SU-DHL-6 (cell line): Measurements from ENCODE around the gene POLD3.

Source experiments
- H2AFZ ChIP-seq: fragments of 200-600 bp; sonication (generic); 2 replicates; pipeline ENCODE4 v1.6.1; 2014; ENCODE audit warnings: low read depth, mild to moderate bottlenecking, moderate library complexity, mixed read lengths, antibody characterized with exemption, low read length; ENCODE audit not compliant: severe bottlenecking
- H3F3A ChIP-seq: fragments of 200-600 bp; shearing (Covaris generic); 2 replicates; pipeline ENCODE4 v1.6.0; 2016; ENCODE audit warnings: antibody characterized with exemption, mild to moderate bottlenecking; ENCODE audit not compliant: insufficient read depth
- H3K27ac ChIP-seq: fragments of 200-600 bp; sonication (generic); 2 replicates; pipeline ENCODE4 v1.5.1; 2016; ENCODE audit warnings: low read depth, mild to moderate bottlenecking, low read length, moderate library complexity, mixed read lengths
- H3K27me3 ChIP-seq: fragments of 200-600 bp; sonication (generic), shearing (Covaris generic); 2 replicates; pipeline ENCODE4 v1.6.0; 2014; ENCODE audit warnings: mild to moderate bottlenecking, low read length
- H3K36me3 ChIP-seq: fragments of 200-600 bp; sonication (generic); 2 replicates; pipeline ENCODE4 v1.6.1; 2014; ENCODE audit warnings: mild to moderate bottlenecking, low read length, mixed read lengths
- H3K4me2 ChIP-seq: fragments of 300-600, 200-600 bp; shearing (Covaris generic), sonication (generic); 2 replicates; pipeline ENCODE4 v1.6.0; 2014; ENCODE audit warnings: low read length, low read depth, mild to moderate bottlenecking; ENCODE audit not compliant: poor library complexity, severe bottlenecking
- H3K4me3 ChIP-seq: fragments of 200-600 bp; sonication (generic); 2 replicates; pipeline ENCODE4 v1.5.1; 2014; ENCODE audit warnings: antibody characterized with exemption, low read length, mild to moderate bottlenecking, mixed read lengths; ENCODE audit not compliant: insufficient read depth, poor library complexity, severe bottlenecking
- H3K79me2 ChIP-seq: fragments of 200-600 bp; sonication (generic); 2 replicates; pipeline ENCODE4 v1.6.1; 2014; ENCODE audit warnings: mild to moderate bottlenecking, low read length, moderate library complexity; ENCODE audit not compliant: insufficient read depth
- H3K9ac ChIP-seq: fragments of 200-600 bp; sonication (generic); 2 replicates; pipeline ENCODE4 v1.7.0; 2014; ENCODE audit warnings: mild to moderate bottlenecking, low read length
- H3K9me2 ChIP-seq: fragments of 200-600 bp; sonication (generic); replicated peaks from 2 replicates; pipeline ENCODE4 v1.6.1; 2014; ENCODE audit warnings: low read length; ENCODE audit not compliant: insufficient read depth
- H3K9me3 ChIP-seq: fragments of 200-600 bp; sonication (generic); 2 replicates; pipeline ENCODE4 v1.6.1; 2014; ENCODE audit warnings: low read length, mixed read lengths; ENCODE audit not compliant: insufficient read depth
- H4K20me1 ChIP-seq: fragments of 200-600 bp; sonication (generic); 2 replicates; pipeline ENCODE4 v1.6.1; 2014; ENCODE audit warnings: low read depth, mild to moderate bottlenecking, antibody characterized with exemption, low read length, moderate library complexity, mixed read lengths
- CTCF ChIP-seq: fragments of 200-600 bp; sonication (generic); IDR thresholded peaks from one replicate; pipeline ENCODE4 v1.5.1; 2017; ENCODE audit warnings: antibody characterized with exemption, mild to moderate bottlenecking, low read length, moderate library complexity; ENCODE audit not compliant: insufficient read depth, poor library complexity, severe bottlenecking
- EZH2phosphoT487 ChIP-seq: fragments of 200-600 bp; sonication (generic), shearing (Covaris generic); conservative IDR thresholded peaks from 2 replicates; pipeline ENCODE4 v1.6.1; 2018; ENCODE audit warnings: mild to moderate bottlenecking, antibody characterized with exemption, low read length, moderate library complexity, mixed read lengths

POLD3 gene

GRCh38 chr11:74662487-74663103 lies 70.2 kb downstream of the POLD3 start:
- no peaks in the 10 kb centered on the region for H3K79me2 ChIP-seq
- TF ChIP-seq EZH2phosphoT487 = no peak
- no peak for TF ChIP-seq CTCF
- H2AFZ ChIP-seq = no peak overlapping the region
- H3K9me2 ChIP-seq = no peaks in the 10 kb centered on the region
- no peak overlapping the region for H3K27ac ChIP-seq
- H3K27me3 ChIP-seq = no peaks in the 10 kb centered on the region
- no peak overlapping the region for H3K9ac ChIP-seq
- no peak overlapping the region for H3K4me2 ChIP-seq
- no peak overlapping the region for H3K4me3 ChIP-seq
- no peaks in the 10 kb centered on the region for H4K20me1 ChIP-seq
- H3K9me3 ChIP-seq = no peaks in the 10 kb centered on the region
- H3K36me3 ChIP-seq = 0 out of 2 replicates have a peak, but pooled peaks cover 4% of the 10 kb centered on the region
- no peaks in the 10 kb centered on the region for H3F3A ChIP-seq

DNA sequence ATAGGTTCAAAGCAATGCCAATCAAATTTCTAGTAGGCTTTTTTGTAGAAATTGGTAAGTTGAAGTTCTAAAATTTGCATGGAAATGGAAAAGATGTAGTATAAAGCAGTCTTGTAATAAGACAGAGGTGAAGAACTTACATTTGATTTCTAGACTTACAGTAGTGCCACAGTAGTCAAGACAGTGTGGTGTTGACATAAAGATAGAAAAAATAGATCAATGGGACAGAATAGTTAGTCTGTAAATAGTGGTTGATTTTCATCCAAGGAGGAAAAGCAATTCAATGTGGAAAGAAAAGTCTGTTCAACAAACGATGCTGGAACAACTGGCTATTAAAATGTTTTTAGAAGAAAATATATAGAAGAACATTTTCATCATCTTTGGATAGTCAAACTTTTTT lies 70.9 kb downstream of the POLD3 start:
- Histone ChIP-seq H3K4me2 (no peak overlapping the region), H3K36me3 (0 out of 2 replicates have a peak, but pooled peaks cover 4% of the 10 kb centered on the region), H3K9me3 (no peaks in the 10 kb centered on the region), H3K4me3 (no peak overlapping the region), H4K20me1 (no peaks in the 10 kb centered on the region), H2AFZ (no peak overlapping the region), H3K27ac (no peak overlapping the region), H3K27me3 (no peaks in the 10 kb centered on the region), H3K9me2 (no peaks in the 10 kb centered on the region), H3K9ac (no peak overlapping the region), H3K79me2 (no peaks in the 10 kb centered on the region), H3F3A (no peaks in the 10 kb centered on the region)
- TF ChIP-seq EZH2phosphoT487 (no peak), CTCF (no peak)

DNA sequence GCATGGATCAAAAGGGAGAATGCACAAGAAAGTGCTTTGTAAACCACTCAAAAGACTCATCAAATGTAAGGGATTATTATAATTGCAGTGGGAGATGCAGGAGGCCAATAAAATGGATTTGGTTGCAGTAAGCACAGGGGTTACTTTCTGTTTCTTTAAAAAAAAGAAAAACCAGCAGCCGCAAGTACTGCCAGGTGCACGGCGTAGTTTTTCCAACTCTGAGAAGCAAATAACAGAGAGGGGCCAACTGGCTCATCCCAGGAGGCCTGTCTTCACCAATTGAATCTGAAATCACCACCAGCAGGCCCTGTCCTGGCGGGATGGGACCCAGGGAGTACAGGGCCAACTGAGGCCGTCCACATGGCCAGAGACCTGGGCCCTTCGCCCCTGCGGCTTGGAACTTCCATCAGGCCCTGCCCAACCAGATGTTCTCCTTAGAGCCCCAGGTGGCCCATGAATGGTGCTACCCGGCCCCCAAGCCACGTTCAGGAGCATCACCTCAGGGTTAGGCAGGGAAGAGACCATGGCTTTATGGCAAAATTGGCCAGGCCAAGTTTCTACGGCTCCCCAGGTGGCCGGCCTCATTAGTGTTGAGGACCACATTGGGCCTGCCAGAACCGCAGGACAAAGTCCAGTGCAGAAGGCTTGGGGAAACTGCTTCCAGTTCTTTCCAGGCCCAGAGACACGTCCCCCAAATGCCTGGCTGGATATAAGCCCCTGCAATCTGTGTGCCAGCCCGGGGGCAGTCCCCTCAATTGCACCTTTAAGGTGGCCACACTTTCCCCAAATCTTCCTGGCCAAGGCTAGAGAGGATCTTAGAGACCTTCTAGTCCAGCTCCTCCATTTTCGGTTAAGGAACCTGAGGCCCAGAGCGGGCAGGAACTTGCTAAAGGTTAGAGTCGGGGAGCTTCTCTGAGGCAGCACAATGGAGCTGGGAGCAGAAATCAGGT lies 77.1 kb downstream of the POLD3 start:
- Histone ChIP-seq H3K27me3 (no peaks in the 10 kb centered on the region), H3K9me3 (no peaks in the 10 kb centered on the region), H4K20me1 (no peaks in the 10 kb centered on the region), H3F3A (no peaks in the 10 kb centered on the region), H3K36me3 (no peaks in the 10 kb centered on the region), H3K4me2 (no peak overlapping the region), H3K79me2 (no peaks in the 10 kb centered on the region), H3K27ac (no peak overlapping the region), H3K9me2 (no peaks in the 10 kb centered on the region), H3K4me3 (no peak overlapping the region), H2AFZ (no peak overlapping the region), H3K9ac (no peak overlapping the region)
- TF ChIP-seq EZH2phosphoT487 (no peak), CTCF (no peak)
